ENCODE measurements around the gene LGALS3. TPM values are rescaled to one million over a fixed set of nuclear protein-coding genes. Genes with fewer than 3 reads are reported as not detected.

The LGALS3 gene
- total RNA-seq, 2 experiments from 2014 or later: 115 to 119 TPM

DNA sequence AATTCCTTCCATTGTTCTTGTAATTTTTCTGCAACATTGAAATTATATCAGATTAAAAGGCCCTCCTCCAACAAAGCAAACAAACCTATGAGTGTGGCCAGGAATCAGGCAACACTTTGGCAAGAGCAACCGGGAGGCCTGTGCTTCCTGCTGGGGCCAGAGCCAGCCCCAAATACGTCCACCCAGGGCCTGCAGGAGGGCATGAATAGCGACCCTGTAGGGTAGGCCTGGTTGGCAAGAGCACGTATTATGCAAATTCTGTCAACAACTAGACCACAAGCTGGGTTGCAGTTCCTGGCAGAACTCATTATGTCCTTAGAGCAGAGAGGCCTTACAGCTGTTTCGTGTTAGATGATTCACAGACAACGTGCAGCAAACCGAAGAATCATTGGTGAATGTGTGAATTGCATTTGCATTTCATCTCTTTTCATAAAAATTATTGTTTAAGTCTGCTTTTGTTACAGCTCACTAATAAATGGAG is 26.9 kb upstream of the LGALS3 start:
- ATAC-seq (ENCODE audit: low read depth): peak; percentile 63
- H3K27me3 Mint-ChIP-seq: no peaks in the 10 kb centered on the region
- peak overlapping the region; percentile 70 for H3K4me3 Mint-ChIP-seq
- peak; percentile 52 for DNase-seq
- peak overlapping the region; percentile 99 for H3K27ac Mint-ChIP-seq
- peaks cover 60% of the 10 kb centered on the region for H3K4me1 Mint-ChIP-seq
- H3K36me3 Mint-ChIP-seq: peaks cover 16% of the 10 kb centered on the region
- H3K9me3 Mint-ChIP-seq: peaks cover 12% of the 10 kb centered on the region
- POLR2A ChIA-PET: interaction anchor here (0.9 to 4.0 kb wide), 7 partner anchors 7 to 89 kb away, joined by 3 to 55 read pairs (median 8); partner anchors contain the start of genes LGALS3 and MAPK1IP1L

DNA sequence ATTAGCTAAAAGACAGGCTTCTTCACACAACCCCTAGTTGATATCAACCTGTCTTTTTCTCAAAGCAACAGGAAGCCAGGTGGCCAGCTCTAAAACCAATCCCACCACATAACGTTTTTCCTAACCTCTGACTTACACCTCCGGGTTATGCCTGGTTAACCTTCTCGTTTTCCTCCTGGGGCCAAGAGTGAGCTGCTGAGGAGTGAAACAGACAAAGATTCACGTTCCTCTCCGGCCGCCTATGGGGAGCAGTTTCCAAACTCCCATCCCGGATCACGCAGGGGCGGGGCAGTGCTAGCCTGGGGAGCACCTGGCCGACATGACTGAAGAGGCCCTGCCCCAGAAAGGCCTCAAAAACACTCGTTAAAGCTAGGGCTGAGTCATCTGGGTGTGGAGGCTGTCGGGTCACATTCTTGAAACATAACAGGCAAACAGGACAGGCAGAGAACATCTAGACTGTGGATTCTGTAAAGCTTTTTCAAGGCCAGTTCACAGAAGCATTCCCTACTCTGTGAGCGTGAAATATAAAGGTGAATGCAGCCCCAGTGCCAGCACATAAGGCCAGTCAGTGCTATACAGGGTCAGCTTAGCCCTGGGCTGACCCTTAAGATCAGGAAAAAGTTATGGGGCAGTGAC is 25.9 kb upstream of the LGALS3 start:
- H3K9me3 Mint-ChIP-seq: peaks cover 12% of the 10 kb centered on the region
- DNase-seq (peak; percentile 76), ATAC-seq (ENCODE audit: low read depth) (peak; percentile 72)
- peak overlapping the region; percentile 99 for H3K27ac Mint-ChIP-seq
- H3K27me3 Mint-ChIP-seq: no peaks in the 10 kb centered on the region
- POLR2A ChIA-PET: interaction anchor here (0.8 to 4.0 kb wide), 10 partner anchors 8 to 88 kb away, joined by 3 to 55 read pairs (median 4); partner anchors contain the start of genes DLGAP5, LGALS3, MAPK1IP1L and SOCS4
- H3K36me3 Mint-ChIP-seq: peaks cover 17% of the 10 kb centered on the region
- H3K4me3 Mint-ChIP-seq: peak overlapping the region; percentile 70
- peaks cover 61% of the 10 kb centered on the region for H3K4me1 Mint-ChIP-seq

DNA sequence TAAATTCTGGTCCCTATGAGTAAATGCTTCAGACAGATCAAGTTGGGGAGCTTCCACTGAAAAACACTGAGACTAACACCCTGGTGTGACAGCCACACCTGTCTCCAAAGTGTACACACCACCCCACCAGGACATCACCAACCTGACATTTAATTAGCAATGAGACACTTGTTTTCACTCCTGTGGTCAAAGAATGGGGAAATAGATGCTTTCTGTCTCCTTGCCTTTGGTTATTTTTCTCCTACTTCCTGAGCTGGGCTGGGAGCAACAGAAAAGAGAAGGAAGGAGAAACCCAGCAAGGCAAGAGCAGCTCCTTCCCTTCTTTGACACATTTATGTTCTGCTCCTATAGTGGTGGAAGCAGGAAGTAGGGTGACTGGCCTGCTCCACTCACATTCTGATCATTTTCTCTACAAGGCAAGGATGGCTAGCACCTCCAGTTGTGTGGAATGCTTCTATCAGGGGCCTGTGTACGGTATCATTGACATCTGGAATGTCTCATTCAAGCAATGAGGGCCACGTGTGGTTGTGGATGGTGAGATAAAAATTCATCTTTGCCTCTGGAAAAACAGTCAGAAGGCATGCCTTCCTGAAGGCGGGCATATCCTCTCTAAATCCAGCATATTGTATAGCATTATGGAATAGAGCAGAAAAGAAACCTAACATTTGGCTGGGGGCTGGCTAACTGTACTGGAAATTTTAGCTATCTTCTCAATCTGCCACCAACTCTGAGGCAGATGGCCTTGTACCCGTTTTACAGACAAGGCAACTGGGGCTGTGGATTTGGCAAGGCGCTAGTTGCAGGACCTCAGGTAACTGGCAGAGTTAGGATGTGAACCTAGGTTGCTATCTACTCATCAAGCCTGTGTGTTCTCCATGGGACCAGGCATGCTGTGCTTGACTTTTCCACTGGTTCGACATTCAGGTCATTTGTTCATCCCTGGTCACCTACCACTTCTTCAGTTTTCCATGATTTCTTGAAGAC is 24.8 kb upstream of the LGALS3 start:
- H3K4me3 Mint-ChIP-seq: peak overlapping the region; percentile 70
- ATAC-seq (ENCODE audit: low read depth) (no peak), DNase-seq (no peak)
- peak overlapping the region; percentile 99 for H3K27ac Mint-ChIP-seq
- peaks cover 12% of the 10 kb centered on the region for H3K9me3 Mint-ChIP-seq
- no peaks in the 10 kb centered on the region for H3K27me3 Mint-ChIP-seq
- POLR2A ChIA-PET: interaction anchor here (0.8 to 4.0 kb wide), 7 partner anchors 14 to 168 kb away, joined by 3 to 55 read pairs (median 8); partner anchors contain the start of genes DLGAP5, FBXO34, LGALS3 and MAPK1IP1L
- H3K4me1 Mint-ChIP-seq: peaks cover 55% of the 10 kb centered on the region
- H3K36me3 Mint-ChIP-seq: peaks cover 17% of the 10 kb centered on the region

DNA sequence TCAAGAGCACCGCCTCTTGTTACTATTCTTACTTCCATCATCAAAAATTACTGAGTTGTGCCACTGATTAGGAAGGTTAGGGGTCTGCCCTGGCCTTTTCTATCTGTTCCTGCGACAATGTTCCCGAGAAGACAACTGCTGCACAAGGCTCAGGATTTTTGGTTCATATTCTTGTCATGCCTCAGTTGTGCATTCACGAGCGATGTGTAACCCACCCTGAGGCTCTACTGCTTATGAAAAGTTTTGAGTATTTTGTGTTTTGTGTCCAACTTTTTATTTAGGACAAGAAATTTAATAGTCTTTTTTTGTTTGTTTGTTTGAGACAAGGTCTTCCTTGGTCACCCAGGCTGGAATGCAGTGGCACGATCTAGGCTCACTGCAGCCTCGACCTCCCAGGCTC is 23.1 kb upstream of the LGALS3 start:
- POLR2A ChIA-PET: interaction anchor here (0.7 kb wide), 2 partner anchors 23 to 55 kb away, joined by 3 read pairs; partner anchors contain the start of gene LGALS3
- DNase-seq: no peak
- Mint-ChIP-seq H3K27me3 (no peaks in the 10 kb centered on the region), H3K4me1 (peaks cover 43% of the 10 kb centered on the region), H3K9me3 (peaks cover 12% of the 10 kb centered on the region), H3K27ac (no peak overlapping the region), H3K4me3 (no peak overlapping the region), H3K36me3 (peaks cover 16% of the 10 kb centered on the region)
- ATAC-seq (ENCODE audit: low read depth): no peak

DNA sequence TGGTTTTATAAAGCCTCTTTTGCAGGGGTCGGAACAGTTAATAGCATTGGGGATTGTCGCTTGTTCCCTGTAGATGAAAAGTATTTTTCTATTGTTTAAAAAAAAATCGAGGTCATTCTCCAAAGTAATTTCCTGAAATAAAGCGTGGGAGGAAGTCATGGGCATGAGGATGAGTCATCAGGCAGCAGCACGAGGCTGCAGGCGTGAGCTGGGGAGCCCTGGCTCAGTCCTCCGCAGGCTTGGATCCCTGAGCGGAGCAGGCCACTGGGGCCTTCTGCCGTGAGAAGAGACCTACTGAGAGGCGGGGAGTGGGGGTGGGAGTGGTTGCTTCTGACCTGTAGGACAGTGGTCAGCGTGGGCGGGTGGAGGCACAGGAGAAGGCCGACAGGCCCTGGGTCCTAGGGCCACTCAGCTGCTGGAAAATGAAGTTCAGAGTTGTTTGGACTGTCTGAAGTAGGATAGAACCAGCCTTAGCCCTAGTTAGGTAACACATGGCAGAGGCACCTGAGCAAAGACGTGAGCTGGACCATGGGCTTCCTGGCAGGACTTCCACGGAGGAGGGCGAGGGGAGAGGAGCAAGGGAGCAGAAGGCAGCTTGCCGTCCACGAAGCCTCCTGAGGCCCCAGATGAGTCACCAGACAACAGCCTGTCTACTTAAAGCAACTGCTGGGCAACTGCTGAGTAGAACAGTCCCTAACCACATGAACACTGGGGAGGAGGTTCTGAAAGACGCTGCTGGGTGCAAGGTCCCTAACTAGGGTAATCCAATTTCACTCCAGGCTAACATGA is 21.1 kb upstream of the LGALS3 start:
- peaks cover 31% of the 10 kb centered on the region for H3K4me1 Mint-ChIP-seq
- H3K9me3 Mint-ChIP-seq: peaks cover 12% of the 10 kb centered on the region
- peak overlapping the region; percentile 36 for H3K27ac Mint-ChIP-seq
- DNase-seq (no peak), ATAC-seq (ENCODE audit: low read depth) (peak; percentile 57)
- peaks cover 16% of the 10 kb centered on the region for H3K36me3 Mint-ChIP-seq
- H3K27me3 Mint-ChIP-seq: peaks cover 2% of the 10 kb centered on the region
- no peak overlapping the region for H3K4me3 Mint-ChIP-seq
- POLR2A ChIA-PET: interaction anchor here (0.9 to 1.4 kb wide), 2 partner anchors 10 to 18 kb away, joined by 3 read pairs; no protein-coding TSS in a partner anchor

DNA sequence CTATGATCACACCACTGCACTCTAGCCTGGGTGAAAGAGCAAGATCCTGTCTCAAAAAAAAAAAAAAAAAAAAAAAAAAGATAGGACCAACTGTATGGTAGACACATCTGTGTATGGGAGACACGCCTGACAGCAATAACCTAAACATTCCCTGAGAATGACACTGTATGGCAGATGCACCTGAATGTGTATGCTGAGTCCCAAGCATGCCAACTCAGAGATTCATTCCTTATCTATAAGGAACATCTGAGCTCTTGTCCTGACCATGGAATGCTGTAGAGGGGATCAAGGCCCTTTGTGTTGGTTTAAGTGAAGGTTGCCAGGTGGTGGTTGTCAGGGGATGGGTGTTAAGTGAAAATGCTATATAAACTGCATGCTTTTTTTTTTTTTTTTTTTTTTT is 19.2 kb upstream of the LGALS3 start:
- Mint-ChIP-seq H3K4me1 (peaks cover 16% of the 10 kb centered on the region), H3K9me3 (peaks cover 3% of the 10 kb centered on the region), H3K36me3 (peaks cover 7% of the 10 kb centered on the region), H3K4me3 (no peak overlapping the region), H3K27ac (no peak overlapping the region), H3K27me3 (peaks cover 2% of the 10 kb centered on the region)
- POLR2A ChIA-PET: interaction anchor here (0.6 kb wide), 2 partner anchors 16 to 28 kb away, joined by 3 read pairs; no protein-coding TSS in a partner anchor
- no peak for ATAC-seq (ENCODE audit: low read depth)
- DNase-seq: no peak

DNA sequence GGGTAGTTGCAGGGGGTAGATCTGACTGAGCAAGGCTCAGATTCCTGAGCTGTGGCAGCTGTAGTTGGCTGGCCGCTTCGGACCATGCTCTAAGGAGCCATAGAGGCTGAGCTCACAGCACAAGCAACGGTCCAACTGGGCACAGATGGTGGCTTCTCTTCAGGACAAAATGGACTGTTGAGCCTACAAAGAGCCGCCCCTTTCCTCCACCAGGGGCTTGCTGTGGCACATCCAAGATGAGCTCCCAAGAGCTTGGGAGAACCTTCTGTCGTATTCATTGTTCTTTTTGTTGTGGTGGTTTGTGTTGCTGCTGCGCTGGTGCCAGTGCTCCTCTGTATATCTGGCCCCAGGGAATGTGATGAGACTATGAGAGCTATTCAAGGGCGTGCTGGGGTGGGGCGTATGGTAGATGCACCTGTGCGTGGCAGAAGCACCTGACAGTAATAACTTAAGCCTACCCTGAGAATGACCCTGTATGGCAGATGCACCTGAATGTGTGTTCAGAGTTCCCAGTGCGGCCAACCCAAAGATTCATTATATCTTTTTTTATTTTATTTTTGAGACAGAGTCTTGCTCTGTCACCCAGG is 17.8 kb upstream of the LGALS3 start:
- no peaks in the 10 kb centered on the region for H3K9me3 Mint-ChIP-seq
- ATAC-seq (ENCODE audit: low read depth) (no peak), DNase-seq (no peak)
- H3K27ac Mint-ChIP-seq: no peak overlapping the region
- H3K4me3 Mint-ChIP-seq: no peak overlapping the region
- H3K36me3 Mint-ChIP-seq: peaks cover 3% of the 10 kb centered on the region
- H3K4me1 Mint-ChIP-seq: peaks cover 12% of the 10 kb centered on the region
- POLR2A ChIA-PET: interaction anchor here (0.6 kb wide), 1 partner anchor 318 kb away, joined by 5 read pairs; no protein-coding TSS in a partner anchor
- H3K27me3 Mint-ChIP-seq: peaks cover 2% of the 10 kb centered on the region

DNA sequence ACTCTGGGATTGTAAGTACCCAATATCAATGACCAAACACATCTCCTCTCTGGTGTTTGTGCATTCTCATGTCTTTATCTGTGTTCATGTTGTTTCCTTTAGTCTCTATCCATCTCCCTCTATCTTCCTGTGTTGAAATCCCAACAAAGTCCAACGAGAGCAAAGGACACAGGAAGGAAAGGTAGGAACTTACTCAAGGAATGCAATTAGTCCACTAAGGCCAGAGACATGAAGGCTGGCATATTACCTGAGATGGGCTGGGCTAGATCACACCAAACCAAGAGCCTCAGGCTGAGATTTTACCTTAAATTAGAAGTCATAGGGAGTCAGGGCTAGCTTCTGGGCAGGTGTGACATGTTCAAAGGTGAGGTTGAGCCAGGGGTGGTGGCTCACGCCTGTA is 14.3 kb upstream of the LGALS3 start:
- POLR2A ChIA-PET: no interaction called here
- H3K27me3 Mint-ChIP-seq: peaks cover 10% of the 10 kb centered on the region
- DNase-seq (no peak), ATAC-seq (ENCODE audit: low read depth) (no peak)
- H3K4me3 Mint-ChIP-seq: no peak overlapping the region
- no peak overlapping the region for H3K27ac Mint-ChIP-seq
- peaks cover 2% of the 10 kb centered on the region for H3K36me3 Mint-ChIP-seq
- H3K4me1 Mint-ChIP-seq: peaks cover 13% of the 10 kb centered on the region
- no peaks in the 10 kb centered on the region for H3K9me3 Mint-ChIP-seq

DNA sequence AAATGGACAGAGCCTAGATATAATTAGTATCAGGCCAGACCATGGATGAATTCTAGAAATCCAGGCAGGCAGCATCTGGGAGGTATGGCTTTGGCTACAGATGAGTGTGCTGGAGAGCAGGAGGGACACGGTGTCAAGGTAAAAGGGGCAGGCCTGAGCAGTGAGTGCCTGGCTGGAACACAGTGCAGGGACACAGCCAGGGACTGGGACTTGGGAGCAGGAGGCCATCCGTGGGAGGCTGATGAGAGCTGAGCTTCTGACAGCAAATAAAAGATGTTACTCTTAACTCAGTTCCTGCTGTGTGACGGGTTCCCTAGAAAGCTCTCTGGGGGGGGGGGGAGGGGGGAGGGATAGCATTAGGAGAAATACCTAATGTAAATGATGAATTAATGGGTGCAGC is 13.6 kb upstream of the LGALS3 start:
- Mint-ChIP-seq H3K27me3 (peaks cover 15% of the 10 kb centered on the region), H3K27ac (no peak overlapping the region), H3K9me3 (no peaks in the 10 kb centered on the region), H3K36me3 (peaks cover 2% of the 10 kb centered on the region), H3K4me1 (peaks cover 15% of the 10 kb centered on the region), H3K4me3 (no peak overlapping the region)
- DNase-seq (no peak), ATAC-seq (ENCODE audit: low read depth) (no peak)
- POLR2A ChIA-PET: no interaction called here

DNA sequence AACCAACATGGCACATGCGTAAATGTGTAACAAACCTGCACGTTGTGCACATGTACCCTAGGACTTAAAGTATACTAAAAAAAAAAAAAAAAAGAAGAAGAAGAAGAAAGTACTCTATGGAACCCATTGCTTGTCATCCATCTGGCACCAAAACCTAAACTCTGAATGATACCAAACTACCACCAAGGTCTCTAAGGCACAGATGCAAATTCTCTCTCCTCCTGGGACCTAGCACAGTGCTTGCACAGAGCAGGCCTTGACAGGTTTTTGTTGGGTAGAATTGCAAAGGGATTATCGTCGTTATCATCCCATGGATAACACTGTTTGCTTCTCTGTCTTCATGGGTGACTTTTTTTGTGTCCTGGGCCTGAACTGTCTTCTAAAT is 13.2 kb upstream of the LGALS3 start:
- DNase-seq (no peak), ATAC-seq (ENCODE audit: low read depth) (no peak)
- Mint-ChIP-seq H3K27ac (no peak overlapping the region), H3K27me3 (peaks cover 16% of the 10 kb centered on the region), H3K9me3 (no peaks in the 10 kb centered on the region), H3K36me3 (peaks cover 2% of the 10 kb centered on the region), H3K4me3 (no peak overlapping the region), H3K4me1 (peaks cover 15% of the 10 kb centered on the region)
- POLR2A ChIA-PET: no interaction called here

DNA sequence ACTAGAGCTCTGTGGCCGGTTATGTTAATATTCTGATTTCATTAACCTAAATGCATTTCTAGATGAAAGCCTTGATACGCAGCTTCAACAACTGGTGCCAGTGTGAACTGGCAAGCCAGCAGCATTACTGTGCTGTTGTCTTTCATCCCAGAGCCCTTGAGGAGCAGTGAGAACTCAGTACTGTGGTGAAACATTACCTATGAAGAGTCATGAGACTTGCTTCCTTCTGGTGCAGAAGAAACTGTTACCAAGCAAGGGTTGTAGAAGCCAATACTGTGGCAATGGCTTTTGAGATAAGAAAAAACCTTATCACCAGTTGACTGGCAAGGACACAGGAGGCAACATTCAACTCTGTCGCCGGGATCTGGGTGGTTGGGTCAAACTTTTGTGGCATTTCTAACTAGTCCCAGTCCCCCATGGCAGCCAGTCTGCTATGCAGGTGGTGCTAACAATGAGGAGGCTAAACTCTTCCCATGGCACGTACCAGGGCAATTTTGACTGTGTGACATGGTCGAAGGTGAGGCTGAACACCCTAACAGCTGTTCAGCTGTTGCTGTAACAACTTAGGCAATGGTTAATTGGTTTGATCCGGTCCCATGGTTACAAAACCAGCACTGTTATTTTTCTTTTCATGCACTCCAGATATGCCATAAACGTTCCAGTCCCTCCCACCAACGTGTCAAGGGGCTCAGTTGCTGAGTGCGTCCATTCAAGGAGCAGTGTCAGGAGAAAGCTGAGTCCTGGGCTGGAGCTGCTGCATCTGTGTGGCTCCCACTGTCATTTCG is 12.6 kb upstream of the LGALS3 start:
- Mint-ChIP-seq H3K27ac (no peak overlapping the region), H3K4me3 (no peak overlapping the region), H3K36me3 (peaks cover 2% of the 10 kb centered on the region), H3K27me3 (peaks cover 22% of the 10 kb centered on the region), H3K9me3 (no peaks in the 10 kb centered on the region), H3K4me1 (peaks cover 15% of the 10 kb centered on the region)
- no peak for DNase-seq
- ATAC-seq (ENCODE audit: low read depth): no peak
- POLR2A ChIA-PET: interaction anchor here (0.6 to 2.9 kb wide), 4 partner anchors 13 to 45 kb away, joined by 3 to 9 read pairs (median 6); partner anchors contain the start of gene LGALS3

Measured in activated naive CD8-positive, alpha-beta T cell treated with anti-CD3 and anti-CD28 coated beads, Interleukin-2, amount 10 ng/mL, durations not matched to agents 7 days and 5 days (primary cell).